Neural progenitor cell (in vitro differentiated cells): Measurements from ENCODE around the gene ELANE.

Experiments
- CTCF ChIP-seq: fragments of 200-600 bp; sonication (generic); IDR thresholded peaks from 2 replicates; pipeline ENCODE4 v1.5.1; 2017; ENCODE audit warnings: antibody characterized with exemption, mild to moderate bottlenecking
- EZH2 ChIP-seq: fragments of 200-600 bp; sonication (generic); IDR thresholded peaks from 2 replicates; pipeline ENCODE4 v1.6.1; 2017; ENCODE audit warnings: antibody characterized with exemption, mild to moderate bottlenecking, moderate library complexity

- TF ChIP-seq CTCF (no peak), EZH2 (no peak)
Observed at GRCh38 chr19:827710-828321, 24.3 kb upstream of the ELANE start, which contains the start of gene AZU1.
